ENCODE data around the gene FBXL17. TPM values are rescaled to one million over a fixed set of nuclear protein-coding genes. Genes with fewer than 3 reads are reported as not detected.

Gene FBXL17
- total RNA-seq, 1 experiment from 2014 or later, result 5.3 TPM

DNA sequence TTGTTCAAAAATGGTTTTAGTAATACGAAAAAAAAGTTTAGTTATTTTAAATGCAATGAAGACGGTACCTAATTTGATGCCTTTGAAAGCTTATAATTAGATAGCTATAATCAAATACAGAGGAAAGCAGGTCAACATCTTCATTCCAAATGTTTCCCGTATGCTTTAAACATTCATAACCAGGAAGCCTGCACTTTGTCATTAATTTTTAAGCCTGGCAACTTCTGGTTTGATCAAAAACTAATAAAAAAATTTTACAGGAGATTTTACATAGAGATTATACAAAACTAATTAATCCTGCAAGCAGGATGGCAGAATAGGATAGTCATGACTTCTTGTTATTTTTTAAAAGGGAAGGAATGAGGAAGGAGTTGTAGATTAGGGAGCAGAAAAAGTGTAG is 353.0 kb downstream of the FBXL17 start:
- no peak overlapping the region for H3K14ac ChIP-seq (ENCODE audit: insufficient read depth, low read length)
- no peaks in the 10 kb centered on the region for H3K79me1 ChIP-seq (ENCODE audit: insufficient read depth, low read depth, low read length, poor library complexity, severe bottlenecking)
- WGBS (ENCODE audit: extremely low coverage, insufficient read length, low lambda C conversion rate), result no CpG with 5 or more reads among the region's 3 CpGs
- no peak overlapping the region for H3K9ac ChIP-seq (ENCODE audit: extremely low read depth, insufficient read length, low read length)
- no peak overlapping the region for H2BK20ac ChIP-seq (ENCODE audit: low read depth, low read length, poor library complexity, severe bottlenecking)
- TF ChIP-seq, protein P1, sequence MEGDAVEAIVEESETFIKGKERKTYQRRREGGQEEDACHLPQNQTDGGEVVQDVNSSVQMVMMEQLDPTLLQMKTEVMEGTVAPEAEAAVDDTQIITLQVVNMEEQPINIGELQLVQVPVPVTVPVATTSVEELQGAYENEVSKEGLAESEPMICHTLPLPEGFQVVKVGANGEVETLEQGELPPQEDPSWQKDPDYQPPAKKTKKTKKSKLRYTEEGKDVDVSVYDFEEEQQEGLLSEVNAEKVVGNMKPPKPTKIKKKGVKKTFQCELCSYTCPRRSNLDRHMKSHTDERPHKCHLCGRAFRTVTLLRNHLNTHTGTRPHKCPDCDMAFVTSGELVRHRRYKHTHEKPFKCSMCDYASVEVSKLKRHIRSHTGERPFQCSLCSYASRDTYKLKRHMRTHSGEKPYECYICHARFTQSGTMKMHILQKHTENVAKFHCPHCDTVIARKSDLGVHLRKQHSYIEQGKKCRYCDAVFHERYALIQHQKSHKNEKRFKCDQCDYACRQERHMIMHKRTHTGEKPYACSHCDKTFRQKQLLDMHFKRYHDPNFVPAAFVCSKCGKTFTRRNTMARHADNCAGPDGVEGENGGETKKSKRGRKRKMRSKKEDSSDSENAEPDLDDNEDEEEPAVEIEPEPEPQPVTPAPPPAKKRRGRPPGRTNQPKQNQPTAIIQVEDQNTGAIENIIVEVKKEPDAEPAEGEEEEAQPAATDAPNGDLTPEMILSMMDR (conservative IDR thresholded peaks at IDR 0.05), result no peak
- H2BK15ac ChIP-seq (ENCODE audit: low read depth, low read length), result no peak overlapping the region
- no peak overlapping the region for H3K18ac ChIP-seq (ENCODE audit: insufficient read length, low read depth, low read length)
- H3K4ac ChIP-seq (ENCODE audit: low read depth, low read length), result no peak overlapping the region
- H4K8ac ChIP-seq (replicated peaks; ENCODE audit: insufficient read length, low read depth, low read length), result no peak overlapping the region
- H2BK120ac ChIP-seq (ENCODE audit: low read depth, low read length, poor library complexity, severe bottlenecking), result no peak overlapping the region
- no peaks in the 10 kb centered on the region; a peak in 1 of 5 replicates for H3K9me3 Mint-ChIP-seq
- no peaks in the 10 kb centered on the region for H3K27me3 Mint-ChIP-seq (ENCODE audit: low read depth)
- H3K27ac Mint-ChIP-seq, result no peak overlapping the region
- no peak overlapping the region for H2BK5ac ChIP-seq (ENCODE audit: insufficient read length, low read length)
- no peak overlapping the region for H3K27ac ChIP-seq (ENCODE audit: insufficient read length, low read depth, low read length)
- H3K23me2 ChIP-seq (ENCODE audit: insufficient read length, low read depth, low read length, poor library complexity, severe bottlenecking), result no peaks in the 10 kb centered on the region
- peaks cover 0 to 4% (median 3%) of the 10 kb centered on the region in 3 experiments; a peak in 3 of 7 replicates for H3K36me3 Mint-ChIP-seq (ENCODE audit: insufficient read depth in 1 of 3, low read depth in 3 of 3)
- no peak overlapping the region for H4K91ac ChIP-seq (ENCODE audit: insufficient read length, low read depth, low read length)
- peaks cover 5% of the 10 kb centered on the region in 2 experiments; a peak in 3 of 4 replicates for H3K4me1 Mint-ChIP-seq
- DNase-seq, result no peak
- no peak overlapping the region for H3K23ac ChIP-seq (ENCODE audit: insufficient read length, low read depth, low read length)
- no peaks in the 10 kb centered on the region; the same call in 1 of the 2 replicates for H3K79me2 ChIP-seq (ENCODE audit: insufficient read depth, low read length)
- no peak overlapping the region for H3T11ph ChIP-seq (ENCODE audit: low read length)
- H3K4me3 Mint-ChIP-seq, result no peak overlapping the region
- no peaks in the 10 kb centered on the region for H3K27me3 ChIP-seq (ENCODE audit: insufficient read depth, low read length)
- no peak overlapping the region for H2AFZ ChIP-seq (ENCODE audit: low read length)
- no peak overlapping the region for H3K56ac ChIP-seq (ENCODE audit: insufficient read length, low read depth, low read length)
- H4K20me1 ChIP-seq (ENCODE audit: control insufficient read depth, insufficient read depth, insufficient read length), result no peaks in the 10 kb centered on the region
- no peak overlapping the region for H2AK5ac ChIP-seq (ENCODE audit: insufficient read length, low read length)
- H4K5ac ChIP-seq (ENCODE audit: insufficient read length, low read depth, low read length), result no peak overlapping the region
- H3K9me3 ChIP-seq (ENCODE audit: control insufficient read depth, low read depth, low read length), result no peaks in the 10 kb centered on the region
- H2BK12ac ChIP-seq (ENCODE audit: insufficient read length, low read depth, low read length), result no peak overlapping the region
- H3K4me2 ChIP-seq (ENCODE audit: insufficient read depth, insufficient read length, low read length), result no peak overlapping the region
- no peaks in the 10 kb centered on the region for H3K4me1 ChIP-seq (ENCODE audit: insufficient read depth, low read length)
